Measurements from ENCODE around the gene LHFPL6.

GRCh38 chr13:39602277-39602613, 748 bp downstream of the LHFPL6 start:
- TF ChIP-seq POLR2AphosphoS5 (IDR thresholded peaks at IDR 0.05; ENCODE audit: low read length), result no peak
- TF ChIP-seq YY1 (IDR thresholded peaks at IDR 0.05; ENCODE audit: low read depth, low read length), result no peak
- TF ChIP-seq NR2F1 (conservative IDR thresholded peaks at IDR 0.05), result no peak
- no peak for TF ChIP-seq NFYB (IDR thresholded peaks at IDR 0.05; ENCODE audit: insufficient read depth, low read depth, low read length)
- no peak for TF ChIP-seq POLR2A (IDR thresholded peaks at IDR 0.05; ENCODE audit: low read depth, low read length)
- no peak for TF ChIP-seq CEBPZ (IDR thresholded peaks at IDR 0.05; ENCODE audit: low read depth, low read length)
- TF ChIP-seq ATF2 (IDR thresholded peaks at IDR 0.05; ENCODE audit: low read length), result no peak
- TF ChIP-seq, protein P1, sequence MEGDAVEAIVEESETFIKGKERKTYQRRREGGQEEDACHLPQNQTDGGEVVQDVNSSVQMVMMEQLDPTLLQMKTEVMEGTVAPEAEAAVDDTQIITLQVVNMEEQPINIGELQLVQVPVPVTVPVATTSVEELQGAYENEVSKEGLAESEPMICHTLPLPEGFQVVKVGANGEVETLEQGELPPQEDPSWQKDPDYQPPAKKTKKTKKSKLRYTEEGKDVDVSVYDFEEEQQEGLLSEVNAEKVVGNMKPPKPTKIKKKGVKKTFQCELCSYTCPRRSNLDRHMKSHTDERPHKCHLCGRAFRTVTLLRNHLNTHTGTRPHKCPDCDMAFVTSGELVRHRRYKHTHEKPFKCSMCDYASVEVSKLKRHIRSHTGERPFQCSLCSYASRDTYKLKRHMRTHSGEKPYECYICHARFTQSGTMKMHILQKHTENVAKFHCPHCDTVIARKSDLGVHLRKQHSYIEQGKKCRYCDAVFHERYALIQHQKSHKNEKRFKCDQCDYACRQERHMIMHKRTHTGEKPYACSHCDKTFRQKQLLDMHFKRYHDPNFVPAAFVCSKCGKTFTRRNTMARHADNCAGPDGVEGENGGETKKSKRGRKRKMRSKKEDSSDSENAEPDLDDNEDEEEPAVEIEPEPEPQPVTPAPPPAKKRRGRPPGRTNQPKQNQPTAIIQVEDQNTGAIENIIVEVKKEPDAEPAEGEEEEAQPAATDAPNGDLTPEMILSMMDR (IDR thresholded peaks at IDR 0.05 in 2 of 3, conservative IDR thresholded peaks at IDR 0.05 in 1 of 3; ENCODE audit: control insufficient read depth in 2 of 3, extremely low read depth in 1 of 3, insufficient read depth in 1 of 3, low read depth in 3 of 3, low read length in 3 of 3), result no peak
- TF ChIP-seq SMARCA5 (IDR thresholded peaks at IDR 0.05), result no peak
- no peak for TF ChIP-seq MXI1 (IDR thresholded peaks at IDR 0.05; ENCODE audit: low read depth, low read length)
- no peak for TF ChIP-seq EZH2 (IDR thresholded peaks at IDR 0.05; ENCODE audit: borderline replicate concordance, control insufficient read depth, low read depth, low read length)
